Ascending aorta (tissue), 2 donors: ENCODE results near the gene ANXA2R. TPM values are rescaled to one million over a fixed set of nuclear protein-coding genes. Genes with fewer than 3 reads are reported as not detected.

Source experiments
- DNase-seq, 2 donors: peaks; one replicate each; pipeline ENCODE4 v3.0.0-alpha.2; 2019; ENCODE audit warnings: low spot score in 2 of 2
- H3K27ac ChIP-seq, 2 donors: fragments of 200-600 bp; sonication (generic); one replicate each; pipeline ENCODE4 v1.5.1; 2016 to 2017; ENCODE audit warnings: mild to moderate bottlenecking in 1 of 2
- H3K27me3 ChIP-seq: fragments of 200-600 bp; sonication (generic); one replicate; pipeline ENCODE4 v1.5.1; 2017
- H3K36me3 ChIP-seq, 2 donors: fragments of 200-600 bp; sonication (generic); one replicate each; pipeline ENCODE4 v1.5.1; 2016
- H3K4me1 ChIP-seq, 2 donors: fragments of 200-600 bp; sonication (generic); one replicate each; pipeline ENCODE4 v1.5.1; 2016 to 2017; ENCODE audit warnings: mild to moderate bottlenecking in 1 of 2
- H3K4me3 ChIP-seq, 2 donors: fragments of 200-600 bp; sonication (generic); one replicate each; pipeline ENCODE4 v1.5.1; 2016 to 2017; ENCODE audit warnings: mild to moderate bottlenecking in 1 of 2
- H3K9me3 ChIP-seq, 2 donors: fragments of 200-600 bp; sonication (generic); one replicate each; pipeline ENCODE4 v1.5.1; 2016
- CTCF ChIP-seq, 3 experiments: fragments of 200-600 bp in 2 of 3; fragments of 450-650 bp in 1 of 3; sonication (generic) in 2 of 3; IDR thresholded peaks; one replicate each; pipeline ENCODE4 v1.5.1; 2016 to 2019; ENCODE audit warnings: antibody characterized with exemption in 3 of 3, mild to moderate bottlenecking in 1 of 3, moderate library complexity in 1 of 3
- intact Hi-C: fragments of 100-400 bp; cut with DNase I; formaldehyde crosslinking; loops from one replicate; pipeline ENCODE4 v1.15.1; 2023
- total RNA-seq: library from RNA; depleted of rRNA; stranded (reverse); fragments of >200 nt; gene quantifications from one replicate; pipeline ENCODE4 v1.1.0, GENCODE V29; 2016

The ANXA2R gene
- total RNA-seq, 1 donor from 2014 or later = 5.1 TPM

GRCh38 chr5:43038496-43038989 lies 1.6 kb downstream of the ANXA2R start:
- H3K4me3 ChIP-seq = peak overlapping the region; percentile 32 to 52
- TF ChIP-seq CTCF (IDR thresholded peaks at IDR 0.05) = no peak
- no peaks in the 10 kb centered on the region for H3K4me1 ChIP-seq
- peaks cover 7 to 8% of the 10 kb centered on the region in 2 donors for H3K9me3 ChIP-seq
- DNase-seq = no peak
- intact Hi-C loops = no loop called here
- H3K27me3 ChIP-seq = no peaks in the 10 kb centered on the region
- H3K27ac ChIP-seq = peak overlapping the region in 1 of 2 donors; percentile 21
- H3K36me3 ChIP-seq = no peaks in the 10 kb centered on the region

- no peak for DNase-seq
- peak overlapping the region; percentile 32 to 52 for H3K4me3 ChIP-seq
- peak overlapping the region; percentile 21 to 24 for H3K27ac ChIP-seq
- no peak for TF ChIP-seq CTCF (IDR thresholded peaks at IDR 0.05)
- H3K36me3 ChIP-seq = no peaks in the 10 kb centered on the region
- H3K27me3 ChIP-seq = no peaks in the 10 kb centered on the region
- no peaks in the 10 kb centered on the region for H3K4me1 ChIP-seq
- intact Hi-C loops = no loop called here
- H3K9me3 ChIP-seq = peaks cover 7 to 8% of the 10 kb centered on the region in 2 donors
These were observed 2.3 kb downstream of the ANXA2R start for GRCh38 chr5:43037636-43038495.

GRCh38 chr5:43036856-43037635 lies 3.1 kb downstream of the ANXA2R start:
- Histone ChIP-seq H3K27ac (peak overlapping the region; percentile 17 to 24), H3K9me3 (peaks cover 7 to 8% of the 10 kb centered on the region in 2 donors), H3K4me1 (no peaks in the 10 kb centered on the region), H3K4me3 (peak overlapping the region in 1 of 2 donors; percentile 52), H3K27me3 (no peaks in the 10 kb centered on the region), H3K36me3 (no peaks in the 10 kb centered on the region)
- DNase-seq = no peak
- intact Hi-C loops = no loop called here
- TF ChIP-seq CTCF (IDR thresholded peaks at IDR 0.05) = no peak

- H3K36me3 ChIP-seq = no peaks in the 10 kb centered on the region
- H3K4me1 ChIP-seq = no peaks in the 10 kb centered on the region
- DNase-seq = no peak
- TF ChIP-seq CTCF (IDR thresholded peaks at IDR 0.05) = no peak
- H3K27me3 ChIP-seq = no peaks in the 10 kb centered on the region
- H3K27ac ChIP-seq = no peak overlapping the region
- H3K9me3 ChIP-seq = peaks cover 7 to 8% of the 10 kb centered on the region in 2 donors
- no peak overlapping the region for H3K4me3 ChIP-seq
- intact Hi-C loops = no loop called here
These were observed 3.7 kb downstream of the ANXA2R start for GRCh38 chr5:43036409-43036808.

GRCh38 chr5:43034591-43034968 lies 5.5 kb downstream of the ANXA2R start:
- Histone ChIP-seq H3K4me1 (no peaks in the 10 kb centered on the region), H3K27ac (no peak overlapping the region), H3K4me3 (no peak overlapping the region), H3K9me3 (peaks cover 7 to 8% of the 10 kb centered on the region in 2 donors), H3K27me3 (no peaks in the 10 kb centered on the region), H3K36me3 (no peaks in the 10 kb centered on the region)
- TF ChIP-seq CTCF (IDR thresholded peaks at IDR 0.05) = no peak
- DNase-seq = no peak
- intact Hi-C loops = no loop called here
